ENCODE results near the gene ADM5. TPM values are rescaled to one million over a fixed set of nuclear protein-coding genes. Genes with fewer than 3 reads are reported as not detected.

Gene ADM5
- total RNA-seq, 2 experiments from 2014 or later, result 5.2 to 6.2 TPM

GRCh38 chr19:49683814-49684250 lies 5.6 kb upstream of the ADM5 start:
- H3K9me3 Mint-ChIP-seq, result no peaks in the 10 kb centered on the region
- no peak for ATAC-seq
- peaks cover 58% of the 10 kb centered on the region for H3K36me3 Mint-ChIP-seq (ENCODE audit: low read depth)

GRCh38 chr19:49684251-49684982 lies 5.0 kb upstream of the ADM5 start:
- Mint-ChIP-seq H3K9me3 (no peaks in the 10 kb centered on the region), H3K27ac (no peak overlapping the region), H3K36me3 (ENCODE audit: low read depth) (peaks cover 63% of the 10 kb centered on the region), H3K4me1 (ENCODE audit: low read depth) (peaks cover 26% of the 10 kb centered on the region), H3K27me3 (no peaks in the 10 kb centered on the region), H3K4me3 (no peak overlapping the region)
- DNase-seq (peak; percentile 15), ATAC-seq (no peak)
- POLR2A ChIA-PET, result interaction anchor here (0.5 to 1.4 kb wide), 5 partner anchors 9 to 117 kb away, joined by 3 to 6 read pairs (median 3); no protein-coding TSS in a partner anchor
- CTCF ChIA-PET, result interaction anchor here (1.0 to 1.7 kb wide), 4 partner anchors 10 to 150 kb away, joined by 3 to 4 read pairs (median 3); no protein-coding TSS in a partner anchor
- TF ChIP-seq CTCF (IDR thresholded peaks at IDR 0.05), result peak; percentile 30
- intact Hi-C loops (cut with micrococcal nuclease), result no loop called here

More at GRCh38 chr19:49683814-49684250, 5.6 kb upstream of the ADM5 start:
- H3K4me1 Mint-ChIP-seq (ENCODE audit: low read depth), result peaks cover 25% of the 10 kb centered on the region
- intact Hi-C loops (cut with micrococcal nuclease), result no loop called here
- H3K27ac Mint-ChIP-seq, result no peak overlapping the region
- ChIA-PET CTCF (interaction anchor here (1.0 to 1.7 kb wide), 3 partner anchors 9 to 149 kb away, joined by 3 to 4 read pairs (median 3); no protein-coding TSS in a partner anchor), POLR2A (interaction anchor here (0.8 to 1.4 kb wide), 3 partner anchors 9 to 34 kb away, joined by 3 to 6 read pairs (median 4); no protein-coding TSS in a partner anchor)
- no peak overlapping the region for H3K4me3 Mint-ChIP-seq
- TF ChIP-seq CTCF (IDR thresholded peaks at IDR 0.05), result no peak
- no peak for DNase-seq
- H3K27me3 Mint-ChIP-seq, result no peaks in the 10 kb centered on the region

GRCh38 chr19:49684983-49685553 lies 4.3 kb upstream of the ADM5 start:
- Mint-ChIP-seq H3K4me3 (no peak overlapping the region), H3K27me3 (no peaks in the 10 kb centered on the region), H3K27ac (no peak overlapping the region), H3K4me1 (ENCODE audit: low read depth) (peaks cover 23% of the 10 kb centered on the region), H3K36me3 (ENCODE audit: low read depth) (peaks cover 60% of the 10 kb centered on the region), H3K9me3 (no peaks in the 10 kb centered on the region)
- DNase-seq (no peak), ATAC-seq (no peak)
- ChIA-PET CTCF (interaction anchor here (1.0 to 1.7 kb wide), 3 partner anchors 12 to 151 kb away, joined by 3 to 4 read pairs (median 3); no protein-coding TSS in a partner anchor), POLR2A (interaction anchor here (0.5 to 1.4 kb wide), 4 partner anchors 8 to 173 kb away, joined by 3 to 6 read pairs (median 3); no protein-coding TSS in a partner anchor)
- TF ChIP-seq CTCF (IDR thresholded peaks at IDR 0.05), result no peak
- intact Hi-C loops (cut with micrococcal nuclease), result no loop called here

- POLR2A ChIA-PET, result interaction anchor here (0.8 to 1.2 kb wide), 2 partner anchors 7 to 172 kb away, joined by 3 read pairs; no protein-coding TSS in a partner anchor
- ATAC-seq (no peak), DNase-seq (no peak)
- CTCF ChIA-PET, result no interaction called here
- Mint-ChIP-seq H3K4me1 (ENCODE audit: low read depth) (peaks cover 25% of the 10 kb centered on the region), H3K9me3 (no peaks in the 10 kb centered on the region), H3K27ac (no peak overlapping the region), H3K4me3 (no peak overlapping the region), H3K27me3 (peaks cover 6% of the 10 kb centered on the region), H3K36me3 (ENCODE audit: low read depth) (peaks cover 61% of the 10 kb centered on the region)
- intact Hi-C loops (cut with micrococcal nuclease), result no loop called here
- no peak for TF ChIP-seq CTCF (IDR thresholded peaks at IDR 0.05)
These were observed 3.5 kb upstream of the ADM5 start for GRCh38 chr19:49685845-49686332.

Data from activated CD8-positive, alpha-beta T cell treated with anti-CD3 and anti-CD28 coated beads for 36 hours (primary cell).